Gastrocnemius medialis (tissue), 4 donors: ENCODE data around the gene PLEKHG1.

Experiments used
- POLR2A ChIP-seq, 2 donors: fragments of 450-650 bp; IDR thresholded peaks; one replicate each; pipeline ENCODE4 v1.6.1; 2017; ENCODE audit warnings: antibody characterized with exemption in 2 of 2, mild to moderate bottlenecking in 2 of 2, moderate library complexity in 2 of 2
- TF ChIP-seq, protein P1 (sequence below), 5 experiments: fragments of 450-650 bp in 3 of 5; fragments of 200-600 bp in 2 of 5; sonication (generic) in 2 of 5; IDR thresholded peaks in 4 of 5; conservative IDR thresholded peaks in 1 of 5; 1 replicate in 4 of 5; 2 replicates in 1 of 5; pipeline ENCODE4 v1.5.1; 2016 to 2019; ENCODE audit warnings: antibody characterized with exemption in 5 of 5, mild to moderate bottlenecking in 3 of 5, moderate library complexity in 3 of 5

GRCh38 chr6:150568560-150568959, 31.1 kb upstream of the PLEKHG1 start:
- TF ChIP-seq, protein P1, sequence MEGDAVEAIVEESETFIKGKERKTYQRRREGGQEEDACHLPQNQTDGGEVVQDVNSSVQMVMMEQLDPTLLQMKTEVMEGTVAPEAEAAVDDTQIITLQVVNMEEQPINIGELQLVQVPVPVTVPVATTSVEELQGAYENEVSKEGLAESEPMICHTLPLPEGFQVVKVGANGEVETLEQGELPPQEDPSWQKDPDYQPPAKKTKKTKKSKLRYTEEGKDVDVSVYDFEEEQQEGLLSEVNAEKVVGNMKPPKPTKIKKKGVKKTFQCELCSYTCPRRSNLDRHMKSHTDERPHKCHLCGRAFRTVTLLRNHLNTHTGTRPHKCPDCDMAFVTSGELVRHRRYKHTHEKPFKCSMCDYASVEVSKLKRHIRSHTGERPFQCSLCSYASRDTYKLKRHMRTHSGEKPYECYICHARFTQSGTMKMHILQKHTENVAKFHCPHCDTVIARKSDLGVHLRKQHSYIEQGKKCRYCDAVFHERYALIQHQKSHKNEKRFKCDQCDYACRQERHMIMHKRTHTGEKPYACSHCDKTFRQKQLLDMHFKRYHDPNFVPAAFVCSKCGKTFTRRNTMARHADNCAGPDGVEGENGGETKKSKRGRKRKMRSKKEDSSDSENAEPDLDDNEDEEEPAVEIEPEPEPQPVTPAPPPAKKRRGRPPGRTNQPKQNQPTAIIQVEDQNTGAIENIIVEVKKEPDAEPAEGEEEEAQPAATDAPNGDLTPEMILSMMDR (IDR thresholded peaks at IDR 0.05 in 4 of 5, conservative IDR thresholded peaks at IDR 0.05 in 1 of 5) = no peak
- TF ChIP-seq POLR2A (IDR thresholded peaks at IDR 0.05) = no peak
